ENCODE data around the gene CRK. TPM values are rescaled to one million over a fixed set of nuclear protein-coding genes. Genes with fewer than 3 reads are reported as not detected.

CRK gene
- total and polyA plus RNA-seq, 8 donors: 18.0 to 87.5 (median 36.7) TPM

GRCh38 chr17:1474402-1475189 lies 18.6 kb upstream of the CRK start:
- Histone ChIP-seq H3K27me3 (no peaks in the 10 kb centered on the region), H3K9me3 (no peaks in the 10 kb centered on the region), H3K4me1 (peaks cover 0 to 34% (median 6%) of the 10 kb centered on the region in 4 donors), H3K36me3 (peaks cover 81 to 100% (median 100%) of the 10 kb centered on the region in 4 donors), H3K4me3 (no peak overlapping the region), H3K27ac (peak overlapping the region in 3 of 5 donors; percentile 14 to 59 (median 39))
- DNase-seq: no peak
- intact Hi-C loops (cut with DNase I; ENCODE audit: low total_unique reads): no loop called here
- 81 to 87% (median 82%) methylated on average over 22 to 31 of the region's 31 CpGs for WGBS, 5 donors
- no peak for TF ChIP-seq EP300 (IDR thresholded peaks at IDR 0.05)
- TF ChIP-seq POLR2AphosphoS5 (IDR thresholded peaks at IDR 0.05): no peak
- TF ChIP-seq, protein P1, sequence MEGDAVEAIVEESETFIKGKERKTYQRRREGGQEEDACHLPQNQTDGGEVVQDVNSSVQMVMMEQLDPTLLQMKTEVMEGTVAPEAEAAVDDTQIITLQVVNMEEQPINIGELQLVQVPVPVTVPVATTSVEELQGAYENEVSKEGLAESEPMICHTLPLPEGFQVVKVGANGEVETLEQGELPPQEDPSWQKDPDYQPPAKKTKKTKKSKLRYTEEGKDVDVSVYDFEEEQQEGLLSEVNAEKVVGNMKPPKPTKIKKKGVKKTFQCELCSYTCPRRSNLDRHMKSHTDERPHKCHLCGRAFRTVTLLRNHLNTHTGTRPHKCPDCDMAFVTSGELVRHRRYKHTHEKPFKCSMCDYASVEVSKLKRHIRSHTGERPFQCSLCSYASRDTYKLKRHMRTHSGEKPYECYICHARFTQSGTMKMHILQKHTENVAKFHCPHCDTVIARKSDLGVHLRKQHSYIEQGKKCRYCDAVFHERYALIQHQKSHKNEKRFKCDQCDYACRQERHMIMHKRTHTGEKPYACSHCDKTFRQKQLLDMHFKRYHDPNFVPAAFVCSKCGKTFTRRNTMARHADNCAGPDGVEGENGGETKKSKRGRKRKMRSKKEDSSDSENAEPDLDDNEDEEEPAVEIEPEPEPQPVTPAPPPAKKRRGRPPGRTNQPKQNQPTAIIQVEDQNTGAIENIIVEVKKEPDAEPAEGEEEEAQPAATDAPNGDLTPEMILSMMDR (IDR thresholded peaks at IDR 0.05): no peak
- no peak for TF ChIP-seq POLR2A (IDR thresholded peaks at IDR 0.05)

DNA sequence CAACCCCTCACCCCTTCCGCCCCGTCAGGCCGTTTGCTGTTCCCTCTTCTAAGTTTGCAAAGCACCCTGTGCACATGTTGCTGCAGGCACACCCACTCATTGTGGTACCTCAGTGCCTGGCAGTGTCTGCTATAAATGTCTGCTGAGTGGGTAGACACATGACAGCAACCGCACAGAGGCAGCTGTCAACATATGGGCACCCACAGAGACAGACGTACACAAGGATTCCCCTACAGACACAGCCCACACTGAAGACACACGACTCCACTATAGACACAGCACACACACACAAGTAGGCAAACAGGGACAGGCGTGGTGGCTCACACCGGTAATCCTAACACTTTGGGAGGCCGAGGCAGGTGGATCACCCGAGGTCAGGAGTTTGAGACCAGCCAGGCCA lies 17.8 kb upstream of the CRK start:
- intact Hi-C loops (cut with DNase I; ENCODE audit: low total_unique reads): no loop called here
- no peaks in the 10 kb centered on the region for H3K27me3 ChIP-seq
- no peak for DNase-seq
- no peak overlapping the region for H3K4me3 ChIP-seq
- H3K9me3 ChIP-seq: no peaks in the 10 kb centered on the region
- 77 to 87% (median 80%) methylated on average over 8 to 10 of the region's 10 CpGs for WGBS, 5 donors
- H3K4me1 ChIP-seq: peaks cover 0 to 34% (median 8%) of the 10 kb centered on the region in 4 donors
- peaks cover 80 to 100% (median 100%) of the 10 kb centered on the region in 4 donors for H3K36me3 ChIP-seq
- TF ChIP-seq POLR2AphosphoS5 (IDR thresholded peaks at IDR 0.05) (no peak), POLR2A (IDR thresholded peaks at IDR 0.05) (no peak), EP300 (IDR thresholded peaks at IDR 0.05) (no peak)
- peak overlapping the region in 1 of 5 donors; percentile 7 for H3K27ac ChIP-seq

GRCh38 chr17:1473170-1473569 lies 17.1 kb upstream of the CRK start:
- 65 to 74% (median 70%) methylated on average over 10 to 11 of the region's 11 CpGs for WGBS, 5 donors
- peaks cover 79 to 100% (median 100%) of the 10 kb centered on the region in 4 donors for H3K36me3 ChIP-seq

GRCh38 chr17:1471911-1472821 lies 16.1 kb upstream of the CRK start:
- no peak for DNase-seq
- intact Hi-C loops (cut with DNase I; ENCODE audit: low total_unique reads): no loop called here
- WGBS, 5 donors: 83 to 89% (median 87%) methylated on average over 35 to 42 of the region's 42 CpGs

More at GRCh38 chr17:1473170-1473569, 17.1 kb upstream of the CRK start:
- H3K27ac ChIP-seq: peak overlapping the region in 2 of 5 donors; percentile 5 to 7
- no peaks in the 10 kb centered on the region for H3K27me3 ChIP-seq
- TF ChIP-seq POLR2A (IDR thresholded peaks at IDR 0.05) (no peak), POLR2AphosphoS5 (IDR thresholded peaks at IDR 0.05) (no peak), EP300 (IDR thresholded peaks at IDR 0.05) (no peak)
- TF ChIP-seq, protein P1 (IDR thresholded peaks at IDR 0.05): no peak
- H3K4me3 ChIP-seq: no peak overlapping the region
- H3K9me3 ChIP-seq: no peaks in the 10 kb centered on the region
- DNase-seq: no peak
- peaks cover 0 to 34% (median 9%) of the 10 kb centered on the region in 4 donors for H3K4me1 ChIP-seq
- intact Hi-C loops (cut with DNase I; ENCODE audit: low total_unique reads): no loop called here

More at GRCh38 chr17:1471911-1472821, 16.1 kb upstream of the CRK start:
- H3K27me3 ChIP-seq: no peaks in the 10 kb centered on the region
- H3K4me1 ChIP-seq: peaks cover 0 to 39% (median 9%) of the 10 kb centered on the region in 4 donors
- no peak for TF ChIP-seq EP300 (IDR thresholded peaks at IDR 0.05)
- TF ChIP-seq, protein P1 (IDR thresholded peaks at IDR 0.05): no peak
- TF ChIP-seq POLR2A (IDR thresholded peaks at IDR 0.05): no peak
- TF ChIP-seq POLR2AphosphoS5 (IDR thresholded peaks at IDR 0.05): no peak
- no peak overlapping the region for H3K27ac ChIP-seq
- H3K36me3 ChIP-seq: peaks cover 78 to 100% (median 100%) of the 10 kb centered on the region in 4 donors
- H3K4me3 ChIP-seq: no peak overlapping the region
- no peaks in the 10 kb centered on the region for H3K9me3 ChIP-seq

Data from stomach (tissue), 9 donors.